PFSK-1 (cell line): Measurements from ENCODE around the gene TSC22D2.

Experiments
- FOXP2 ChIP-seq: optimal IDR thresholded peaks from 2 replicates; pipeline ENCODE3; 2011; ENCODE audit warnings: borderline replicate concordance, control low read depth, inconsistent platforms; ENCODE audit not compliant: insufficient read depth; ENCODE audit errors: extremely low read length, extremely low read depth
- POLR2AphosphoS5 ChIP-seq: IDR thresholded peaks from 2 replicates; pipeline ENCODE4 v1.6.1; 2012; ENCODE audit warnings: low read depth, mild to moderate bottlenecking, control low read depth, low read length, moderate library complexity
- SIN3A ChIP-seq: IDR thresholded peaks from 2 replicates; pipeline ENCODE4 v1.6.1; 2012; ENCODE audit warnings: mild to moderate bottlenecking, low read length, moderate library complexity, borderline replicate concordance; ENCODE audit not compliant: insufficient read depth
- TAF1 ChIP-seq: IDR thresholded peaks from 2 replicates; pipeline ENCODE4 v1.6.1; 2012; ENCODE audit warnings: low read length, control low read depth, borderline replicate concordance; ENCODE audit not compliant: insufficient read depth
- TF ChIP-seq, protein P1 (sequence below), 2 experiments: IDR thresholded peaks; 2 replicates each; pipeline versions ENCODE4 v1.6.1 to v1.8.0; 2011 to 2012; ENCODE audit warnings: low read depth in 2 of 2, low read length in 2 of 2, control low read depth in 1 of 2, inconsistent platforms in 1 of 2, mild to moderate bottlenecking in 1 of 2, moderate library complexity in 1 of 2; ENCODE audit not compliant: insufficient read depth in 1 of 2

DNA sequence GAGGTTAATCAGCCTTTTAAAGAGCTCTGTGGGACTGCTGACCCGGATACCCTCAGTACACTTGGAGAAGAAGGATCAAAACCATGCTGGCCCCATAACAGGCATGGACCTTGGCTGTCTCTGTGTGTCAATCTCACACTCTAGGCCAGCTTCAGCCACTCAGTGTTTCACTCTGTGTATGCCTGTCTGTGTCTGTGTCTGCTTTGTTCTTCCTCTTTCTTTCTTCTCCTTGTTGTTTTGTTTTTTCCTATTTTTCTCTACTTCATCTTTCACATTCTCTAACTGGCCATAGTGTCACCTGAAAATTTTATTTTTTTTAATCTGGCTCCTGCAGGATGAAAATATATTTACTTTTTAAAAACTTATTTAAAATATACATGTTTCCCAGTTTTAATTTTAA lies 87.1 kb downstream of the TSC22D2 start:
- TF ChIP-seq POLR2AphosphoS5 (no peak), TAF1 (no peak), SIN3A (no peak), FOXP2 (no peak)
- TF ChIP-seq, protein P1, sequence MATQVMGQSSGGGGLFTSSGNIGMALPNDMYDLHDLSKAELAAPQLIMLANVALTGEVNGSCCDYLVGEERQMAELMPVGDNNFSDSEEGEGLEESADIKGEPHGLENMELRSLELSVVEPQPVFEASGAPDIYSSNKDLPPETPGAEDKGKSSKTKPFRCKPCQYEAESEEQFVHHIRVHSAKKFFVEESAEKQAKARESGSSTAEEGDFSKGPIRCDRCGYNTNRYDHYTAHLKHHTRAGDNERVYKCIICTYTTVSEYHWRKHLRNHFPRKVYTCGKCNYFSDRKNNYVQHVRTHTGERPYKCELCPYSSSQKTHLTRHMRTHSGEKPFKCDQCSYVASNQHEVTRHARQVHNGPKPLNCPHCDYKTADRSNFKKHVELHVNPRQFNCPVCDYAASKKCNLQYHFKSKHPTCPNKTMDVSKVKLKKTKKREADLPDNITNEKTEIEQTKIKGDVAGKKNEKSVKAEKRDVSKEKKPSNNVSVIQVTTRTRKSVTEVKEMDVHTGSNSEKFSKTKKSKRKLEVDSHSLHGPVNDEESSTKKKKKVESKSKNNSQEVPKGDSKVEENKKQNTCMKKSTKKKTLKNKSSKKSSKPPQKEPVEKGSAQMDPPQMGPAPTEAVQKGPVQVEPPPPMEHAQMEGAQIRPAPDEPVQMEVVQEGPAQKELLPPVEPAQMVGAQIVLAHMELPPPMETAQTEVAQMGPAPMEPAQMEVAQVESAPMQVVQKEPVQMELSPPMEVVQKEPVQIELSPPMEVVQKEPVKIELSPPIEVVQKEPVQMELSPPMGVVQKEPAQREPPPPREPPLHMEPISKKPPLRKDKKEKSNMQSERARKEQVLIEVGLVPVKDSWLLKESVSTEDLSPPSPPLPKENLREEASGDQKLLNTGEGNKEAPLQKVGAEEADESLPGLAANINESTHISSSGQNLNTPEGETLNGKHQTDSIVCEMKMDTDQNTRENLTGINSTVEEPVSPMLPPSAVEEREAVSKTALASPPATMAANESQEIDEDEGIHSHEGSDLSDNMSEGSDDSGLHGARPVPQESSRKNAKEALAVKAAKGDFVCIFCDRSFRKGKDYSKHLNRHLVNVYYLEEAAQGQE (IDR thresholded peaks at IDR 0.05; ENCODE audit: insufficient read depth in 1 of 2, low read depth in 2 of 2, low read length in 2 of 2) = no peak
